Measurements from ENCODE around the gene IL23R.

Gene IL23R

GRCh38 chr1:67214420-67215174 lies 48.3 kb downstream of the IL23R start:
- no peak overlapping the region for H3K9ac ChIP-seq (ENCODE audit: low read depth, low read length)
- 92% methylated on average over 9 of the region's 11 CpGs for WGBS
- H3K4me3 ChIP-seq (ENCODE audit: low read length): no peak overlapping the region
- H3K27ac ChIP-seq (ENCODE audit: low read depth, low read length): no peak overlapping the region
- H3K27me3 ChIP-seq (ENCODE audit: insufficient read depth, low read length): no peaks in the 10 kb centered on the region
- H3K36me3 ChIP-seq (ENCODE audit: insufficient read depth, low read length): no peaks in the 10 kb centered on the region
- H3K4me1 ChIP-seq (ENCODE audit: insufficient read depth, low read length): no peaks in the 10 kb centered on the region
- H3K9me3 ChIP-seq (ENCODE audit: insufficient read depth, low read depth, low read length): no peaks in the 10 kb centered on the region

DNA sequence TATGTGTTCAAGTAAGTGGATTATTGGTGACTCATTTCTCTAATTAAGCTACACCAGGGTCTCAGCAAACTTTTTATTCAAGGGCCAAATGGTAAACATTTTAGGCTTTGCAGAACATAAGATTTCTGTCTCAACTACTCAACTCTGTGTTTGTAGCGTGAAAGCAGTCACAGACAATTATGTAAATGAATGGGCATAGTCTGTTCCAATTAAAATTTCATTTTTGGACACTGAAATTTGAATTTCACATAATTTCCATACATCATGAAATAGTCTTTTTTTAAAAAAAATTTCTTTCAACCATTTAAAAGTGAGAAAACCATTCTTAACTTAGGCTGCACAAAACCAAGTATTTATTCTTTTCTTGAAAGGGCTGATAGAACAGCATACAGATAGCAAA lies 50.1 kb downstream of the IL23R start:
- Histone ChIP-seq H3K27ac (ENCODE audit: low read depth, low read length) (no peak overlapping the region), H3K4me1 (ENCODE audit: insufficient read depth, low read length) (no peaks in the 10 kb centered on the region), H3K9me3 (ENCODE audit: insufficient read depth, low read depth, low read length) (no peaks in the 10 kb centered on the region), H3K9ac (ENCODE audit: low read depth, low read length) (no peak overlapping the region), H3K36me3 (ENCODE audit: insufficient read depth, low read length) (no peaks in the 10 kb centered on the region), H3K27me3 (ENCODE audit: insufficient read depth, low read length) (no peaks in the 10 kb centered on the region), H3K4me3 (ENCODE audit: low read length) (no peak overlapping the region)
- WGBS: 100% methylated on average over 1 of the region's 1 CpG

DNA sequence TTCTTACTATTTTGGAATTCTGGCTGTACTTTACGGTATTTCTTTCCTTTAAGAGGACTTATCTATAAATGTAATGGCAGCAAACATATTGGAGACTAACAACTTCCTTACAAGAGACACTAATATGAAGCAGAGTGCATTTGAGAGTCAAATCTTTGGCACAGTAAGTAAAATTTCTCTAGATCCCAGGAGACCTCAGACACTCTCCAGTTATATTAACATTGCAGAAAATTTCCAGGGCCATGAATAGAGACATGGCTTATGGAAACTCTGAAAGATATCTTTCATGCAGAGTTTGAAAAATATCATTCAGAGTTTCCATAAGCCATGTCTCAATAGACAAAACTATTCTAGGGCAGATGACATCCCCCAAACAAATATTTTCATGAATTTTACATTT lies 51.2 kb downstream of the IL23R start:
- Histone ChIP-seq H3K9me3 (ENCODE audit: insufficient read depth, low read depth, low read length) (no peaks in the 10 kb centered on the region), H3K4me3 (ENCODE audit: low read length) (no peak overlapping the region), H3K36me3 (ENCODE audit: insufficient read depth, low read length) (no peaks in the 10 kb centered on the region), H3K4me1 (ENCODE audit: insufficient read depth, low read length) (no peaks in the 10 kb centered on the region), H3K9ac (ENCODE audit: low read depth, low read length) (no peak overlapping the region), H3K27ac (ENCODE audit: low read depth, low read length) (no peak overlapping the region), H3K27me3 (ENCODE audit: insufficient read depth, low read length) (no peaks in the 10 kb centered on the region)
- no CpG with 5 or more reads among the region's 1 CpG for WGBS

GRCh38 chr1:67217938-67218337 lies 51.7 kb downstream of the IL23R start:
- no peaks in the 10 kb centered on the region for H3K27me3 ChIP-seq (ENCODE audit: insufficient read depth, low read length)
- H3K27ac ChIP-seq (ENCODE audit: low read depth, low read length): no peak overlapping the region
- H3K9me3 ChIP-seq (ENCODE audit: insufficient read depth, low read depth, low read length): no peaks in the 10 kb centered on the region
- H3K4me1 ChIP-seq (ENCODE audit: insufficient read depth, low read length): no peaks in the 10 kb centered on the region
- 94% methylated on average over 1 of the region's 1 CpG for WGBS
- no peak overlapping the region for H3K4me3 ChIP-seq (ENCODE audit: low read length)
- H3K36me3 ChIP-seq (ENCODE audit: insufficient read depth, low read length): no peaks in the 10 kb centered on the region
- no peak overlapping the region for H3K9ac ChIP-seq (ENCODE audit: low read depth, low read length)

- Histone ChIP-seq H3K4me1 (ENCODE audit: insufficient read depth, low read length) (peaks cover 6% of the 10 kb centered on the region; the same call in 1 of the 2 replicates), H3K27ac (ENCODE audit: low read depth, low read length) (no peak overlapping the region), H3K9me3 (ENCODE audit: insufficient read depth, low read depth, low read length) (no peaks in the 10 kb centered on the region), H3K27me3 (ENCODE audit: insufficient read depth, low read length) (no peaks in the 10 kb centered on the region), H3K36me3 (ENCODE audit: insufficient read depth, low read length) (no peaks in the 10 kb centered on the region), H3K9ac (ENCODE audit: low read depth, low read length) (no peak overlapping the region), H3K4me3 (ENCODE audit: low read length) (no peak overlapping the region)
- WGBS: 77% methylated on average over 2 of the region's 2 CpGs
Observed at GRCh38 chr1:67224856-67225255, 58.6 kb downstream of the IL23R start.

- Histone ChIP-seq H3K9ac (ENCODE audit: low read depth, low read length) (no peak overlapping the region), H3K27ac (ENCODE audit: low read depth, low read length) (no peak overlapping the region), H3K27me3 (ENCODE audit: insufficient read depth, low read length) (no peaks in the 10 kb centered on the region), H3K36me3 (ENCODE audit: insufficient read depth, low read length) (no peaks in the 10 kb centered on the region), H3K9me3 (ENCODE audit: insufficient read depth, low read depth, low read length) (no peaks in the 10 kb centered on the region), H3K4me3 (ENCODE audit: low read length) (no peak overlapping the region), H3K4me1 (ENCODE audit: insufficient read depth, low read length) (peaks cover 6% of the 10 kb centered on the region; the same call in 1 of the 2 replicates)
- 95% methylated on average over 2 of the region's 3 CpGs for WGBS
Observed at GRCh38 chr1:67226688-67227087, 60.4 kb downstream of the IL23R start.

- no peaks in the 10 kb centered on the region for H3K9me3 ChIP-seq (ENCODE audit: insufficient read depth, low read depth, low read length)
- H3K36me3 ChIP-seq (ENCODE audit: insufficient read depth, low read length): no peaks in the 10 kb centered on the region
- no peak overlapping the region for H3K4me3 ChIP-seq (ENCODE audit: low read length)
- H3K4me1 ChIP-seq (ENCODE audit: insufficient read depth, low read length): peaks cover 6% of the 10 kb centered on the region; the same call in 1 of the 2 replicates
- no peak overlapping the region for H3K9ac ChIP-seq (ENCODE audit: low read depth, low read length)
- no peaks in the 10 kb centered on the region for H3K27me3 ChIP-seq (ENCODE audit: insufficient read depth, low read length)
- H3K27ac ChIP-seq (ENCODE audit: low read depth, low read length): no peak overlapping the region
- 100% methylated on average over 1 of the region's 1 CpG for WGBS
Observed at GRCh38 chr1:67227196-67227595, 60.9 kb downstream of the IL23R start.

- Histone ChIP-seq H3K4me1 (ENCODE audit: insufficient read depth, low read length) (peaks cover 6% of the 10 kb centered on the region; the same call in 1 of the 2 replicates), H3K27me3 (ENCODE audit: insufficient read depth, low read length) (no peaks in the 10 kb centered on the region), H3K36me3 (ENCODE audit: insufficient read depth, low read length) (no peaks in the 10 kb centered on the region), H3K9ac (ENCODE audit: low read depth, low read length) (no peak overlapping the region), H3K9me3 (ENCODE audit: insufficient read depth, low read depth, low read length) (no peaks in the 10 kb centered on the region), H3K4me3 (ENCODE audit: low read length) (no peak overlapping the region), H3K27ac (ENCODE audit: low read depth, low read length) (no peak overlapping the region)
Observed at GRCh38 chr1:67228791-67229190, 62.5 kb downstream of the IL23R start.

GRCh38 chr1:67230539-67230938 lies 64.3 kb downstream of the IL23R start:
- H3K9ac ChIP-seq (ENCODE audit: low read depth, low read length): no peak overlapping the region
- H3K4me1 ChIP-seq (ENCODE audit: insufficient read depth, low read length): no peaks in the 10 kb centered on the region
- H3K9me3 ChIP-seq (ENCODE audit: insufficient read depth, low read depth, low read length): no peaks in the 10 kb centered on the region
- H3K4me3 ChIP-seq (ENCODE audit: low read length): no peak overlapping the region
- WGBS: 79% methylated on average over 3 of the region's 3 CpGs
- no peak overlapping the region for H3K27ac ChIP-seq (ENCODE audit: low read depth, low read length)
- no peaks in the 10 kb centered on the region for H3K36me3 ChIP-seq (ENCODE audit: insufficient read depth, low read length)
- H3K27me3 ChIP-seq (ENCODE audit: insufficient read depth, low read length): no peaks in the 10 kb centered on the region

DNA sequence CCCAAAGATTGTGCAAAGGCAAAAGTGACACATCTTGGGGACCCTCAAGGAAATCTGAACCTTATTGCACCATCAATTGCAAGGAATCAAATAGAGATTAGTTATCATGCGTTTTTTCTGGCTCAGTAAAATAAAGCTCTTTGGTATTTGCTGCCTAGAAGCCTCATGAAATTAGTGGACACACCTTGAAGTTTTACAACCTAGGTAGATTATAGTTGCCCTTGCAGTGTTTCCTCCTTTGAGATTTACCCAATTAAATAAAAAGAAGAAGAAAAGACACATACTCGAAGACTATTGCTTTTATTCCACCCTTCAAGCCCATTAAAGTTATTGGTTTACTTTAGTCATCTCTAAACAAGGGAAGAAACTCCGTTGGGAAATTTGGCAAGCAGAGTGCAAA lies 70.0 kb downstream of the IL23R start:
- 68% methylated on average over 2 of the region's 3 CpGs for WGBS
- Histone ChIP-seq H3K4me1 (ENCODE audit: insufficient read depth, low read length) (no peaks in the 10 kb centered on the region), H3K4me3 (ENCODE audit: low read length) (no peak overlapping the region), H3K36me3 (ENCODE audit: insufficient read depth, low read length) (no peaks in the 10 kb centered on the region), H3K9me3 (ENCODE audit: insufficient read depth, low read depth, low read length) (no peaks in the 10 kb centered on the region), H3K27me3 (ENCODE audit: insufficient read depth, low read length) (no peaks in the 10 kb centered on the region), H3K9ac (ENCODE audit: low read depth, low read length) (no peak overlapping the region), H3K27ac (ENCODE audit: low read depth, low read length) (no peak overlapping the region)

DNA sequence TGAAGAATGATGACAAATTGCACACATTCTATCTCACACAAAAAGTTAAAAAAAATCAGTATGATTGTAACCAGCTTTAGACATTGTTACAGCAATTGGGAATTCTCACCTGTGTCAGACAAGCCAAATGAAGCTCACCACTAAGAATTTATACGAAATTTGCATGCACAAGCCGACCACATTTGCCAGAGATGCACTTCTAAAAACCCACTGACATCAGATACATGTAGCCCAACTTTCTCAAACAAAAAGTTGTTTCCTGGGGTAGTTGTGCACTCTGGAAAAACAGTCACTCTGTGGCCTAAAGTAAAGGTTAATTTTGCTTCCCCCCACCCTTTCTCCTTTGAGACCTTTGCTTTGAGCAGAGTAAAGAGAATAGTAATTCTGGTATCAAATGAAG lies 73.5 kb downstream of the IL23R start:
- Histone ChIP-seq H3K9me3 (ENCODE audit: insufficient read depth, low read depth, low read length) (no peaks in the 10 kb centered on the region), H3K9ac (ENCODE audit: low read depth, low read length) (no peak overlapping the region), H3K4me3 (ENCODE audit: low read length) (no peak overlapping the region), H3K27ac (ENCODE audit: low read depth, low read length) (no peak overlapping the region), H3K4me1 (ENCODE audit: insufficient read depth, low read length) (no peaks in the 10 kb centered on the region), H3K36me3 (ENCODE audit: insufficient read depth, low read length) (no peaks in the 10 kb centered on the region), H3K27me3 (ENCODE audit: insufficient read depth, low read length) (no peaks in the 10 kb centered on the region)
- WGBS: 50% methylated on average over 2 of the region's 2 CpGs

Measured in HUES64 (cell line).